GM23248 (cell line): Measurements from ENCODE around the gene HEMGN.

Experiments used
- EZH2 ChIP-seq: fragments of 200-600 bp; sonication (generic); IDR thresholded peaks from 2 replicates; pipeline ENCODE4 v1.6.1; 2018; ENCODE audit warnings: antibody characterized with exemption, mild to moderate bottlenecking; ENCODE audit not compliant: insufficient read depth, poor library complexity, severe bottlenecking
- EZH2phosphoT487 ChIP-seq: fragments of 200-600 bp; sonication (generic); IDR thresholded peaks from 2 replicates; pipeline ENCODE4 v1.6.1; 2018; ENCODE audit warnings: antibody characterized with exemption, moderate library complexity, mild to moderate bottlenecking, low read depth; ENCODE audit not compliant: insufficient read depth

GRCh38 chr9:97892421-97892820 lies 45.6 kb downstream of the HEMGN start:
- TF ChIP-seq EZH2 (no peak), EZH2phosphoT487 (no peak)
